A172 (cell line): ENCODE results near the gene CBX4. TPM values are rescaled to one million over a fixed set of nuclear protein-coding genes. Genes with fewer than 3 reads are reported as not detected.
A peak's percentile ranks its signal among the peaks of the same experiment; 100 is the strongest.

Source experiments
- DNase-seq: peaks from one replicate; pipeline ENCODE4 v3.0.0-alpha.2; 2015; ENCODE audit warnings: low spot score
- total RNA-seq: library from RNA; depleted of rRNA; stranded (reverse); fragments of >200 nt; shearing (Covaris generic); gene quantifications from 2 replicates; pipeline ENCODE4 v1.2.3, GENCODE V29; 2014

Gene CBX4
- total RNA-seq, 1 experiment from 2014 or later, result 17.2 TPM

DNA sequence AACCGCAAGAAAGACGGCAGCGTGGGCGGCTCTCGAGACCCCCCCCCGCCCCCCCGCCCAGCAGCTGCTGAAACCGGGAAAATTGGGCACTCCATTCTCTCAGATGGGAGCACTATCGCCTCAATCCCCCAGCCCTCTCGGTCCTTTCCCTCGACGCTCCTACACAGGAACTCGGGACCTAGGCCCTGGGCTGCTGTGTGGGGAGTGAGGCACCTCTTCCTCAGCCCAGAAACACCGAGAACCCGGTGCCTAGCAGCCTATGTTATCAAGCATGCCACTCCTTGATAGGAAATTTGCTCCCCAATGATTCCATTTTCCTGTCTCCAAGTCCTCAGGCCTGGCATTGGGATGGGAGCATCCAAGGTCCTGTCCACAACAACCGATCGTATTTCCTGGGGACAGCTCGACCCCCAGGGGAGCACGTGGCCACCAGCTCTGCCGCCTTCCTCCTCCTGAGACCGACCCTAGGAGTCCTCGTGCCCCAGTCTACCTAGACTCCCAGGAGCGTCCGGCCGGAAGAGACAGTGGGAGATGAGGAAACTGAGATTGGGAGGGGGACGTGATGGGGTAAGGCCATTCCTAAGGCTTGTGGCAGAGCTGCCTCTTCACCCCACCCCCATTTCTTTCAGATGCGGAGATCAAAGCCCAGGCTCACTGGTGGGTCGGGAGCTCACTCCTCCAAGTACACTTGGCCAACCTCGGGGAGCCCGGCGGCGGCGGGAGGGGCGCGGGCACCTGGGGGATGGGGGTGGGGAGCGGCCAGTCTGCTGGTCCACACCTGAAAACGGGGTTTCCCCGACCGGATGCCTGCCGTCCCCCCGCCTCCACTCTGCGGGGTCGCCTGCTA, 24.9 kb downstream of the CBX4 start:
- no peak for DNase-seq

DNA sequence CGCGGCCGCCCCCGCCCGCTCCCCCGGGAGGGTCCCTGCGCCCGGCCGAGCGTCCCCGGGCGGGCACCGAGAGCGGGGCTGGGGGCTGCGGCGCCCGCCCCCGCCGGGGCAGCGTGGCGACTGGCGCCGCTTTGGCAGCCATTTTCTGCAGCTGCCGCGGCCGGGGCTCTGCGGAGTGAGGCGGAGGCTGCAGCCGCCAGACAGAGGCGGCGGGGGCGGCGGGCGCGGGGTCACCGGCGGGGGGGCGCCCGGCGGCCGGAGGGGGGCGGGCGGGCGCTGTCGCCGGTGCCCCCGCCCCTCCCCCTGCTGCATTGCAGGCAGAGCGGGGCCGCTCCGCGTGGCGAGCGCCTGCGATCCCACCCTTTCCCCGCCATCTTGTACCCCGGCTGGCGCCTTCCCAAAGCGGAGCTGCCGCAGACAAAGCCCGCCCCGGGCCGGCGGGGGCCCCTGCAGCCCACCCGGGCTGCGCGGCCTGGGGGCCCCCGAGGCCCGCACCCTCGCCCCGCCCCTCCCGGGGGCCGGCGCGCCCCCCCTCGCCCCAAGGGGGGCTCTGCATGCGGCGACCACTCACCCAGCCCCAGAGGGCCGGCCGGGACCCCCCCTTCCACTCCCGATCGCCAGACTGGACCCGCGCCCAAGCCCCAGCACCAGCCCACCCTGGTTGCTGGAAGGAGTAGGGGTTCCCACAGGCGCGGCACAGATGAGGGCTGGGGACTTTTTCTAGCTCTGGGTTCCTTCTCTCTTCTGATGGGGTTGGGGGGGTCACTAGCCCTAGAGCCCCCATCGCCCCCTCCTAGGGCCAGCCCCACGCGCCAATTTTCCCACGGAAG, 25.7 kb downstream of the CBX4 start:
- no peak for DNase-seq

DNA sequence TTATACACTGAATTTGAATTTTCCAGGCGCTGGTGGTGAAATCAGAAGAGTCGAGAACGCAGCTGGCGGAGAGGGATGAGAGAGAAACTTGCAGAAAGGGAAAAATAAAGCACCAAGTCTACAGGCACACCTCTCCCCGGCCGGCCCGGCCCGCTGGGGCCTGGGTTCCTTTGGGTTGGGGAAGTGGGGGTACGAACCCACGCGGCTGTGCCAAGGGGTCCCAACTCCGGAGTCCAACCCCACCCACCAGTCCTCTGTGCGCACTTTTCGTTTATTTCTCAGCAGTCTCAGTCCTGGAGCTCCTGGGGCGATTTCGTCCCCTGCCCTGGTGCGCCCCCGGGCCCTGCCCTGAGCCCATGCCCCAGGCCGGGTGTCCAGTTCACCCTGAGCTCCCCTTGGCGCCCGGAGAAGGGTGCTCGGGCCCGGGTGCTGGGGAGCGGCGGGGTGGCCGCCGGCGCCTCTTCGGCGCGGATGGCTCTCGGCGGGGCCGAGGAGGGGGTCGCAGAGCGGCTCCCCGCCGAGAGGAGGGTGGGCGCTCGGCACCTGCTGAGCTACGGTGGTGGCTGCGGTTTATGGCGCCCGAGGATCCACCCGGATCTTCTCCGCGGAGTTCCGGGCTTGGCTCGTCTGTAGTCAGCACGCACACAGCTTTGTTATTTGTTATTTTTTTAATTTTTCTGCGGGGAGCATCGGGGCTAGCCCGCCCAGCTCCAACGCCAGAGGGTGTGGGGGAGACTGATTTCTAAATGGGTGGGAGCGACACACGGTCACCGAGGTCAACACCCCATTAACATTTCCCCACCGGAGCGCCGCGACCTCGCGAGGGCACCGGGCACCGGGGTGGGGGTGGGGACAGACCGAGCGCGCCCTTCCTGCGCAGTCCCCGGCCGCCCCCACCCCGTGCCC, 26.6 kb downstream of the CBX4 start:
- DNase-seq, result no peak

DNA sequence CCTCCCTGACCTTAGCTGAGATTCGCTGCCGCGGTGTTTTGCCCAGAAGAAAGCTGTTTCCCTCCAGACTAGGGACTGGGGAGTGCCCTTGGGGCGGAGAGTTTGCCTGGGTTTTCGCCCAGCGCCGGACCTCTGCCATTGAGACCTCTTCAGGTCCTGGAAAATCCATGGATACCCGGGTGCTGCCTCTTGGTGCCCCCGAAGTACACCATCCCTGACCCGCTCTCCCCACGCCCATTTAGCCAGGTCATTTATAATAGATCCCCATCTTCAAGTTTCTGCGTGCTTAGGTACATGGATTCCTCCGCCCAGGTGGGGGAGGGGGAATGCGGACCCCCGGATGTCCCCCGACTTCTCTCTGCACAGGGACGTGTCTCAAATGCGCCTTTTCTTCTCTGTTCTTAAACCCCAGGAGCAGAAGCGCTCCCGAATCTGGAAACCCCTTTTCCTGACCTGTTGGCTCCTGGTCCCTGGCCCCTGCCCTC, 27.3 kb downstream of the CBX4 start:
- DNase-seq, result no peak

DNA sequence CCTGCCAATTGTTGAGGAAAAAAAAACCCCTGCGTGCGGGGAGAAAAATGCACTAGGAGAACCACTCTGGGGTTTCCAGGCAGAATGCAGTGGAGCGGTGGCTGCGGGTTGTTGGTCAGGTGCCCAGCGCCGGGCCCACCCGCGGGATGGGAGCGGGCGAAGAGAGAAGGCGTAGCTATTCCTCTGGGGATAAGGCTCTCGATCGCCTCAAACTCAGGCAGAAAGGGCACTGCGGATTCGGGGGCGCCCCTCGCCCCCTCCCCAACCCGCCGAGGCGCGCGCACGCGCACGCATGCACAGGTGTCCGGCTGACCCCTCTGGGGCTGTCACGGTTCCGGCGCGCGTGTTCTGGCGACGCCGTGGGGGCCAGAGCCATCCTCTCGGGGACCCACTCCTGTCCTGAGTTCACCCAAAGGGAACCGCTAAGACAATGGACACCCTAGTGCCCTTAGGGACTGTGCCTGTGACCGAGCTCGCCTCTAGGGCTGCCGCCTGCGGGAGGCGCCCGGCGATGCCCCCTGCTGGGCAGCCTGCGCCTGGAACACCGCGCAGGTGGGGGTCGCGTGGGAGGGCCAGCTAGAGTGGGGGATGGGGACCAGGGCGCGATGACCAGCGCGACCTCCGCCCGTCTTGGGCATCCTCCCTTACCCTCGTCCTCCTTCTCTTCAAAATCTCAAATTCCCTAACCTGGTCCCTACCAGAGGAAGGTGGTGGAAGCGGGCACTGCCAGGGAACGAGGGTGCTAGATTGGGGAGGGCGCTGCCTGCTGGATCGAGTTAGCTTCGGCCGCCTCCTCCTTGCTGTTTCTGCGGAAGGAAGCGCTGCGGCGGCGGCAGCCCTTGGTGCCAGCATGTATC, 28.0 kb downstream of the CBX4 start:
- DNase-seq, result peak; percentile 56

DNA sequence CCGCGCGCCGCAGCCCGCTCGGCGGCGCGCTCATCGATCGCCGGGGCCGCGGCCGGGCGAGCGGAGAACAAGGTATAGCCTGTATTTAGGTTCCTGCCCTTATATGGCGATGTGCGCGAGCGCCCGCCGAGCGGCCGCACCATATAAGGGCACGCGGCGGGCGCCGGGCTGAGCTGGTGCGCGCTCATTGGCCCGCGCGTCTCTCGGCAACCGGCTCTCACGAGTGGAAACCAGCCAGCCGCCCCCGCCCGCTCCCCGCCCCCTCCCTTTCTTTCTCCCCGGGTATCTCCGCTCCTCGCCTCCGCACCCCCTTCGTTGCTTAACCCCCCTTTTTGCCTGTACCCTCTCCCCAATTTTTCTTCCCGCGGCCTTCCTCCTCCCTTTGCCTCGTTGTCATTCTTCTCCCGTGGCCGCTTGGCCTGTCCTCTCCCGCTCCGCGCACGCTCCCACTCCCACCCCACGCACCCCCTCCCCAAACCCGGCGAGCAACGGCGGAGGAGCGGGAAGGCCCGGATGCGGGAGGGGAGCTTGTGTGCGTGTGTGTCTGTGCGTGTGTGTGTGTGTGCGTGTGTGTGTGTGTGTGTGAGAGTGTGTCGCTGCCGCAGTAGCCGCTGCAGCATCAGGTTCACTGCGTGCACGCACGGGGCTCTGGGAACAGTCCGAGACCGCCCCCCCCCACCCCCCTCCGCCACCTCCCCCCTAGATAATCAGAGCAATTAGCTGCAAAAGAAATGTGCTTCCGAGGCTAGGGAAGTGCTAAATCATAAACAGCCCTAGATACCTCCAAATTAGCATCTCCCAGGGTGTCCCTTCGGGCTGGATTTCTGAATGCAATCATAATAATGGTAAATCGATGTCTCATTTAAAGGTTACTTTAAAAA, 28.9 kb downstream of the CBX4 start:
- peak; percentile 75 for DNase-seq

DNA sequence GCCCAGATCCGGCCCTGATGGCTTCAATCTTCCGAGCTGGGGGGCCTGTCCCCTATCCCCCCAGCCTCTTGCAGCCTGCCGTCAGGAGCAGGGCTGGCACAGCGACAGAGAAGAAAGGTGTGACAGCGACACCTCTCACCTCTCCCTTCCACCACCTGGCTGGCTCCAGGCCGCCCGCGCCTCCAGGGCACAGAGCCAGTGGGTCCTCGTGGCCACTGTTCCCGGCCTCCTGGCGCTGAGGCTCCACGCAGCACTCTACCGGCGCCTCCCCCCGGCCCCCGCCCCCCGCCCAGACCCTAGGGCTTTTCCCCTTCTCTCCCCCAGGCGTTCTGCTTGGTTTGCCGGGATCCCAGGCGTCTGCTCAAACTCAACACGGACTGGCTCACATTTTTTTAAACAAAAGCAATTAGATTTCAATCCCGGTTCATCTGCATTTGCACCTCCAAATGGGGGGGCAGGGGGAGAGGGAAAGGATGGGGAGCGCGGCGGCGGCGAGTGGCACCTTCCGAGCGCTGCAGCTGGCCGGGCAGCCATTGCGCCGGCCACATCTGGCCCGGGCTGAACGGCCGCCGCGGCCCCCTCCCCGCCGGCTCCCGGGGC, 29.6 kb downstream of the CBX4 start:
- no peak for DNase-seq

DNA sequence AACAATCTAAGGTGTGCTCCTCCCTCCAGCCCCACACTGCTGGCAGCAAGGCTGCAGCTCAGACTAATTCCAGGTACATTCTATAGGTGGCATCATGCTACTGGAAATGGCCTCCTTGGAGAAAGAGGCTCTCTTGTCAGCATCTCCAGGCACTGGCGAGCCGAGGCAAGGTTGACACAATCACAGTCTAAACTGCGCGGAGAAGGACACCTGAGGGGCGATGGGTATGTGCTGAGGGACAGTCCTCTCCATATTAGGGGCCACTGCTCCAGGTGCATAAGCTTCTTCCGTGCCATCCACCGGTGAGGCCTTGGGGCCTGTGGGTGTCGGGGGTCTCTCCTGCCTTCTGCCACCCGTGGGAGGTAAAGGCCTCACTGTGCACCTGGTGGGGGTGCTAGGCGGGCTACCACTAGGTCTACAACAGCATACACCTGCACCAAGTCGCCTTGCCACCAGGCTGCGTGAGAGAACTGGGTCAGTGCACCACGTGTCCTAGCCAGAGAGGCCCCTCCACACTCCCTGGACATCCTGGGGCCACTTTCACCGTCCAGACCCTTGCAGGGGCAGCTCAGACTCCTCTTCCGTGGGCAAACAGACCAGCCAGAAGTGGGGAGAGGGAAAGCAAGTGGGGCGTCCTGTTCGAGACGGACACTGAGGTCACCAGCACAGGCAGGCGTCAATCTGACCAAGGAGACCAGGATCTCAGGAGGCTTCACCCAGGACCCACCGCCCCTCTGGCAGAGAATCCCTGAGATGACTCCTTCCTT, 30.3 kb downstream of the CBX4 start:
- peak; percentile 53 for DNase-seq

DNA sequence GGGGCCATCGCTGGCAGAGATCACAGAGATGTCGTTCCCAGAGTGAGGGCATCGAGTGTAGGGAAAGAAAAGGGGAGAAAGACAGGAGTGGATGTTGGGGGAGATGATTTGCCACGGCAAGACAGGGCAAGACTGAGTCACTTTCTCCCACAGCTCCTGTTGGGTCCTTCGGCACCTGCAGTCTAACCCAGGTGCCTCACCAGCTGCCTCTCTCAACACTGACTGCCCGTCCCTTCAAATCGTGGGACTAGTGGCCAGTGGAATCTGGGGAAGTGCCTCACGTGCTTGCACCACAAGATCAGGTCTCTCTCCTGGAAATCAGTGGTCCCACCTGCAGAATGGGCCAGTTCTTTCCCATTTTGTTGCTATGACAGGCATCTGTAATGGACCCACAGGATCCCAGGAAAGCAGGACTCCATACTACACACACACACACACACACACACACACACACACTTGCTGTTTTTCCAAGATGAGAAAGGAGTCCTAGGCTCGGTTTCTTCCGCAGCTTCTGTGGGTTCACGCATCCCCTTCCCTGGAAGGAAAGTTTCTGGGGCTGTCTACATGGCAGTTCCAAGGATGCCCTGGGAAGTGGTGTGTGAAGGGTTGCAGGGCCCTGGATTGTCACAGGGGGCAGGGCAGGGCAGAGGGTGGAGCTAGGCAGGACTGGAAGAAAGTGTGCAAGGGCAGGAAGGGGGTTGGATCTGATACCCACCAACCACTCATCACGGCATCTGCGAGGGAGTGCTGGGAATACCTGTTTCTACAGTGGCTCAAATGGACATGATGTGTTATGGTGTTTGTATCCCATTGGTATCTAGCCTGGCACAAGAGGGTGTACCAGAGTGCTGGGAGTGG, 32.1 kb downstream of the CBX4 start:
- DNase-seq, result no peak

DNA sequence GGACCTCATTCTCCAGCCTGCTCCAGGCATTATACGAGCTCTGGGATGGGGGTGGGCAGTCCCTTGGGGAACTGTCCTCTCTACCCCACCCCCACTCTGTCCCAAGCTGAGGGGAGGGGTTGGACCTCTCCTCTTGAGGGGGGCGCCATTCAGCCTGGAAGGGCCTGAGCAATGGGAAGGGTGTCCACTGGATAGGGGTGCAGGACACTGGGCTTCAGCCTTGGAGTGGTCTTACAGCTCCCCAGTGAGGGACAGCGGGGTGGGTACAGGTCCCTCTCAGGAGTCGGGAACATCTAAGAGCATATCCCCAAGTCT, 32.8 kb downstream of the CBX4 start:
- DNase-seq, result no peak

DNA sequence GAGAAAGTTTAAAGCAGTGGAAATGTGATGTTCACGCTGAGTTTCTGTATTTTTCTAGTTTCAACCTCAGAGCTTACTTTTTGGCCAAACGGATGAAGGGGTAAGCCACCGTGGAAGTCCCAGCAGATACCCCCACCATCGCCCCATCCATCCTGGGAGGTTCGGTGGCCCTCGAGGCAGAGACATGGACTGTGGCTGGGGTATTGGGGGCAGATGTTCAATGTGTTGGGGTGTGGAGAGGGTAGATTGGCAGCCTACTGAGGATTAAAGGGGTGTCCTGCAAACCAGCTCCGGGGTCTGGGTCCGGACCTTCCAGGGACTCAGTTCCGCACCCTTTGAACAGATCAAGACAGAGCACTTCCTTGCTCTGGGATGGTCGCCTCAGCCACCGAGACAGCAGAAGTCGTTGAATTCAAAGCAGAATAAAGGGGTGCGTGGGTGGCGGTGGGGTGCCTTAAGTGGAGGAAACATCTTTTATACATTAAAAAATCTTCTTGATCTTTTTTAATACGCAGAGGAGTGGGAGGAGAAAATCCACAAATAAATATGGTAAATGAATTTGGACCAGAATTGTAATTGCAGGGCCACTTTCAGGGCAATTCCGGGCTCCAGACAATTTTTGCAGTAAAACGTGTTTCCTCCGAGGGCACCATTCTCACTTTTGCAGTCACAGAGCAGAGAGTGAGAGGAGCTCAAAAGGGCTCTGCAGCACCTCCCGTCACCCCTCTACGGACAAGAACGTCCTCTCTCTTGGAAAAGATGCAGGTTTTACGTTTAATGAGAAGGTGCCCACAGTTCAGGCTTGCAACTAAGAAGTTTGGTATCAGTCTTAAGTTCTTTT, 34.2 kb downstream of the CBX4 start:
- no peak for DNase-seq

DNA sequence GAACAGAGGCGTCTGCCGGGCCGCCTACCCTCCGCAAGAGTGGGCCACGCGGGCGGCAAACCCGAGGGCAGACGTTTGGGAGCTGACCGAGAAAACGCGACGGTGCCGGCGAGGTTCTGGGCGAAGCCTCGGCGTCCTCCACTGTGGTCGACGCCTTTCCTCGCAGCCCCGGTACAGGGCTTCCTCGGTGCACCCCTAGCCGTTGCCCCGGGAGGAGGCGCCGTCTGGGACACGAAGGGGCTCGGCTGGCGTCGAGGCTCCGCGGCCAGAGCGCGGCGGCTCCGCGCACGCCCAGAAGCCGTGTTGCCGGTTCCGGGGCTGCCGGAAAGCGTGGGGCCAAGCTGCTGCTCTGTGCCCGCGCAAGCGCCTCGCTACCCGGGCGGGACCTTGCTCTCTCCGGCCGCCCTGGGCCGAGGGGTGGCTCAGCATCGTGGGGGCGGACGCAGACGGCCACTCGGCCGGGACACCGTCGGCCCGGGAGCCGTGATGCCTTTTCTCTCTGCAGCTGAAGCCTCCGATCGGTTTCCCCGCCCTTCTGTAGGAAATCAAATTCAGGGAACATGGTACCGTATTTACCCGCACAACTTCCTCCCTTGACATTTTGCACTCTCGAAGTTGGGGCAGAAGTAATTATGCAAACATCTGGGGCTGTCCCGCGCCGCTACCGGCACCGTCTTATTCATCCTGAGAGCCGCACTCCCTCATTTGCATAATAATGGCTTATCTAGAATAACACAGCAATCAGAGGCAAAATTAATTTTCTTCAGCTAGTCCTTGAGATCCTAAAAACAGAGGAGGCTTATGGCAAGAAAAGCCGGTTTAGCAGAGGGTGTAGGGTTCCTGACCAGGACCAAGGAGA, 35.0 kb downstream of the CBX4 start:
- no peak for DNase-seq

DNA sequence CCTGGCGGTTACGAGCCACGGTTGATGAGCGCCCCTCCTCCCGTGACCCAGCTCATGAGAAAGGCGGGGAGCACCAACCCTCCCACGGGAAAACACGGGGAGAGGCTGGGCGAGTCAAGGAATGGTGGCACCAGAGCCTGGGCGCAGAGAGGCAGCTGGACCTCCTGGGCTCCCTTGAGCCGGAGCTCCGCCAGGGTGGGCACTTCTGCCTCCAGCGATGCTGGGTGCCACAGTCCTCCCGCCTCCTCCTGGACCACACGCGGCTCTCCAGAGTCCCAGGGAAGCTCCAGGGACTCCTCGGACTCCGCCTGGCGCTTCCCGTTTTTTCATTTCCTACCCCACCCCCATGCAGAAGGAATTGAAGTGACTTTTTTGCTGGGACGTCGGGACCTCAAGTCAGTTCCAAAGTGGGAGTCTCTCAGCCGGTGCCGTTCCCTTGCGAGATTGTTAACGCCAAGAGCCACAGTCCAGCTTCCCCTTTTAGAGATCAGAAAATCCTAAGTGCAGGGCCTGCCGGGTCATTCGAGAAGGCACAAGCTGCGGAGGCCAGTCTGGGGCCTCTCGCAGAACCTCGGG, 35.7 kb downstream of the CBX4 start:
- DNase-seq, result no peak

DNA sequence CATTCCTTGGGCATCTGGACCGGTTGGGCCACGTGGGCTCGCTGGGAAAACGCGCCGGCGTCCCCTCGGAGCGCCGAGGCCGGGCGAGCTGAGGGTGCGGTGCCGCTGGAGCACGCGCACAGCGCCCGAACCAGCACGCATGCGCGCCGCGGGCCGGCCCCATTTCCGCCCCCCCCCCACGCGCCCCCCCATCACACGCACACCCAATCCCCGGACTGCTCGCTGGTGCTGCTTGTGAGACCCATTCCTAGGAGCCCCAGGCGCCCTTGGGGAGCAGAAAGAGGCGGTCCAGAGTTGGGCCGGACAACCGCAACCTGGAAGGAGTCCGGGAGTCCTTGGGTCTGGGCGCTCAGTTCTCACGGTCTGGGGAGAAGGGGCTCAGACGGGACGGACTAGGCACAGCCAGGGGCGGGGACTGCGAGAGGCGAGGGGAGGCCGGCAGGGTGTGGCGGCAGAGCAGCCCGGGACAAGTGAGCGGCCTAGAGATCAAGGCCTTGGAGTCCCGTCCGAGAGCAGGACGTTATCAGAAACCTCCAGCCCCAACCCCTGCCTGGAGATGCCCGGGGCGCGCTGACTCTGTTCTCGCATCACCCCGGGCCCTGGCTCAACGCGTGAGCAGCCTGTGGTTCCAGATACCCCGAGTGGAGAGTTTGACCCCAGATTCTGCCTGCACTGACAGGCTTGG, 36.4 kb downstream of the CBX4 start:
- no peak for DNase-seq
